NCI-H748 (cell line): ENCODE data around the gene MTF1.
"Not testable (repeated sequence)": the region's sequence is repeated elsewhere in the genome, so short reads cannot be mapped to it uniquely, and the experiment has no call there.

Experiments
- DNase-seq: peaks from one replicate; lab custom pipeline; 2025; ENCODE audit not compliant: unreplicated experiment; lab: John Stamatoyannopoulos, UW

The MTF1 gene

DNA sequence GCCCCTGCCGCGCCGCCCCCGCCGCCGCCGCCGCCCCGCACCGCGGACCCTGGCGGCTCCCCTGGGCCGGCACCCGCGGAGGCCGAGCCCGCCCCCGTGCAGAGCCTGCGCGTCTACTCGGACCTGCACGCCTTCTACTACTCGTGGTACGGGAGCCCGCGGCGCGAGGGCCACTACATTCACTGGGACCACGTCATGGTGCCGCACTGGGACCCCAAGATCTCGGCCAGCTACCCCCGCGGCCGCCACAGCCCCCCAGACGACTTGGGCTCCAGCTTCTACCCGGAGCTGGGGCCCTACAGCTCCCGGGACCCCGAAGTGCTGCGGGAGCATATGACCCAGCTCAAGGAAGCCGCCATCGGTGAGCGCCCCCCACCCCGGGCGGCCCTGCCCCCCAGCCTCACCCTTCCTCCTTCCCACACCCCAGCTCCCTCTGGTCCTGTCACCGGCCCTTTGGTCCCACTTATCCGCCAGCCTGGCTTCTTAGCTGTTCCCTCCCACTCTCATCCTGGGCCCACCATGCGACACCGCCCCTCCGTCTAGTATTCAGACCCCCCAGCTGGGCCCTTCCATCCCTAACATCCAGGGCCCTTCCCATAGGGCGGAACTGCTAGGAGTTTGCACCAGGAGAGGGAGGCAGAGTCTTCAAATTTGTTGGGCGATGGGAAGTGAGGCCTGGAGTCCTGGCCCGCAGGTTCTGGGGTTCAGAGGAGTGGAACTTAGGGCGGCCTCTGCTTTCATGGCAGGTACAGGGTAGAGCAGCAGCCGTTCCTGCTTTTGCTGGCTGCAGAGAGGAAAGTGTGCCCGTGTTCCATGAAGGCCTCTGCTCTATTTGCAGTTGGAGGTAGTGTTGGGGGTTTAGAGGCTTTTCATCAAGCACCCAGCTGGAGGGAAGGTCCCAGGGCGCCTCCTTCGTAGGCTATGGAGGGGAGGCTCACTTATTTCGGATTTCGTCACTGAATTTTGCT is 64.7 kb downstream of the MTF1 start:
- DNase-seq = peak; percentile 41

DNA sequence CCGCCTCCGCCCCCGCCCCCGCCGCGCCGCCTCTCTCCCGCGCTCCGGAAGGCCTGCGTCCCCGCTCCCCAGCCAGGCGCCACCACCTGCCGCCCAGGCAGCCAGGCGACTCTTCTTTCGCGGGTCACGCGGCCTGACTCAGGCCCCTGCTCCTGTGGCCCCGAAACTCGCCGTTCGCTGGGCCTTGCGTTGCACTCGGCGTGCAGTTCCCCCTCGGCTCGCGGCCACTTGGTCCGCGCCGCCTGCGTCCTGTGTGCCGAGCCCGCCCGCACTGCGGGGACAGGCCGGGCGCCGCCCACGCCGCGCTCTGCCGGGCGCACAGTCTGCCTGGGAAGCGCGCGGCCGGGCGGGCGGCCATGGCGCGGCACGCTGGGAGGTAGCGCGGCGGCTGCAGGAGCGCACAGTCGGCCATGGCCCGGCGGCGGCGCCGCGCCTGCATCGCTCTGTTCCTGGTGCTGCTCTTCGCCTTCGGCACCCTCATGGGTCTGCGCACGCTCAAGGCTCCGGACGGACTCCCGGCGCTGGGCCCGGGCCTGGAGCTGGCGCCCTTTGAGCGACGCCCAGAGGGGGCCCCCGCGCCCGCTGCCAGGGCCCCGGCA is 65.5 kb downstream of the MTF1 start, which contains the start of gene MANEAL:
MANEAL (plus strand) TSS at position 75 of the 599 bp plus-strand sequence; CDS start at position 411, 336 bp downstream.
- peak; percentile 73 for DNase-seq

DNA sequence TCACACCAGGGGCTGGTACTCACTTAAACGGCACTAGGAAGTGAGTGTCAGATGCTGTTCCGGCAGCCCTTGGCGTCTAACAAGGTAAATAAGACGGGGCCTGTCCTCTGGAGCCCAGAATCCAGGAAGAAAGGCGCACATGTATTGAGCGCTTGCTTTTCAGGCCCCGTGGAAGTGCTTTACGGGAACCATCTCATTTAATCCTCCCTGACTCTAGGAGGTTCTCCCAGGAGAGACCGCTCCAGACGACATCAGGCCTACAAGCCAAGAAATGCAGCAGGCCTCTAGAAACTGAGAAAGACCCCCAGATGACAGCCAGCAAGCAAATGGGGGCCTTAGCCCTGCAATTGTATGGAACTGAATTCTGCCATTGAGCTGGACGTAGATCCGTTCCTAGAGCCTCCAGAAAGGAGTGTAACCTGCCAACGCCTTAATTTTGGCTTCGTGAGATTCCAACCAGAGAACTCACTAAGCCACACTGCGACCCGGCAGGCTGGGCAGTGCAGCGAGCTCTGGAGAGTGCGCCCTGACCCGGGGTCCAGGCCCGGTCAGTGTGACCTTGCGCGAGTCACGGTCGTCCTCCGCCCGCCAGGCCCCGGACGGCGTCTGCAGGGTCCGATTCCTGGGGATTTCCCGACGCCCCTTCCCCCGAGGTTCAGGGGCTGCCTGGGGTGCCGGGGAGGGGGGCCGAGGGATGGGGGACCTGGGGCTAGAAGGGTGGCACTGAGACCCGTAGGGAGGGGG is 66.3 kb downstream of the MTF1 start:
- DNase-seq = peak; percentile 14

DNA sequence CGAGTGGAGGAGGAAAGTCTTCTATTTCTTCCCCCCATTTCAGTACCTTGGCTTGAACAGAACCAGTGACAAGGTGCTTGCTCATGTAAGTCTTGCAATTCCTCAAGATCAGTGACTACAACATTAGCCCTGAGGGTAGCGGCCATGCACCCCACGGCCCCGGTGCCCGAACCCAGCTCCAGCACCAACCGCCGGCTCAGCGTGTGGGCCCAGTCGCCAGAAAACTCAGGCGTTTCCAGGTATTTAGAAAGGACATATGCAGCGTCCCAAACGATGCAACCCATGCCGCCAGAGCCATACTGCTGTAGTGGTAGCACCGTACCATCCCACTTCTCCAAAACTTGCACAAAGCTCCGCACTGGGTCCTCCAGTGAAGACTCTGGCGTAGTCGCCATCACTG is 76.9 kb downstream of the MTF1 start:
- DNase-seq = no peak

DNA sequence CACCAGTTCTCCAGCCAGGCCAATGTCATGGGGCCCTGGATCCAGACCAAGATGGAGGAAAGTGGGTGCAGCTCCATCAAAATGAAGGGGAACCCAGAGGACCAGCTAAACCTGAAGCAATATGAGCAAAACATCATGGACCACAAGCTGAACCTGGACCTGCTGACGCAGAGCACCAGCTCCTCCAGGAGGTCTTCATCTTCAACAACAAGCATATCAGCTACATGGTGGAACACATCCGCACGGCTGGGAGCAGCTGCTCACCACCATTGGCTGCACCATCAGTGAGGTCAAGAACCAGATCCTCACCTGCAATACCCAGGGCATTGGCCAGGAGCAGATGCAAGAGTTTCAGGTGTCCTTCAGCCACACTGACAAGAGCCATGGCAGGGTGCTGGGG is 80.7 kb downstream of the MTF1 start:
- DNase-seq = no peak

DNA sequence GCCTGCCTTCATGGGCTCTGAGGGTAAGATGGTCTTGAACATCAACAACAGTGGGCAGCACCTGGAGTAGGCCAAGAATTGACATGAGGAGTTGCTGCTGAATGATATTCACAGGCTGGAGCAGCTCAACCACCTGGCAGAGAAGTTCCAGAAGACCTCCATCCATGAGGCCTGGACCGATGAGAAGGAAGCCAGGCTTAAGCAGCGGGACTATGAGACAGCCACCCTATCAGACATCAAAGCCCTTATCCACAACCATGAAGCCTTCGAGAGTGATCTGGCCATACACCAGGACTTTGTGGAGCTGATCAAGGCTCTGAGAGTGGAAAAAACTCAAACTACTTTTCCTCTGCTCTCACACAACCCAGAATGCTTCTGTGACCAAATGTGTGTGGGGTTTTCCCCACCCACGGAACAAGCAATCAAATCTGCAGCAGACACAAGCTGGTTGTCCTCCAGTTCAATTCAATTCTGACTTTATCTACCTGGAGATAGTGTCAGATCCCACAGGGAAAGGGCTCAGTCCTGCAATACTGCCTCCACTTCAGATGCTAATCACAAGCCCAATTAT is 82.4 kb downstream of the MTF1 start:
- DNase-seq = no peak

DNA sequence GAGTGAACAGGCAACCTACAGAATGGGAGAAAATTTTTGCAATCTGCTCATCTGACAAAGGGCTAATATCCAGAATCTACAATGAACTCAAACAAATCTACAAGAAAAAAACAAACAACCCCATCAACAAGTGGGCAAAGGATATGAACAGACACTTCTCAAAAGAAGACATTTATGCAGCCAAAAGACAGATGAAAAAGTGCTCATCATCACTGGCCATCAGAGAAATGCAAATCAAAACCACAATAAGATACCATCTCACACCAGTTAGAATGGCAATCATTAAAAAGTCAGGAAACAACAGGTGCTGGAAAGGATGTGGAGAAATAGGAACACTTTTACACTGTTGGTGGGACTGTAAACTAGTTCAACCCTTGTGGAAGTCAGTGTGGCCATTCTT is 88.0 kb downstream of the MTF1 start:
- DNase-seq = not testable (repeated sequence)

DNA sequence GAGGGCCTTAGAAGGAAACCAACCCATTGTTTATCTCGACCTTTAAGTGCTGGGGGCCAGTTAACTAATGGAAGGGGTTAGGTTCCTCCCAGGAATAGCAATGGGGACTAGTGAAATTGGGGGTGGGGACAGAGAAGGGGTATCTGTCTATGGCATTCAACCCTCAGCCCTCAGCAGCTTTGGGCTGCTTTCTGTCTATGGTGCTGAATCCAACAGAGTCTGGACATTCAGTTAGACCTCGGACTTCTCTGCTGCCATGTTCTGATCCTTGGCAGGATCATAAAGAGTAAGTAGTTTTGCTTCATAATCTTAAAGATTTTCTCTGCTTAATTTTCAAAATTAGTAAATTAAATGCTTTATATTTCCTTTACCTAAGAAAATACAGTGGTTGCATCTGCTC is 91.9 kb downstream of the MTF1 start:
- no peak for DNase-seq

DNA sequence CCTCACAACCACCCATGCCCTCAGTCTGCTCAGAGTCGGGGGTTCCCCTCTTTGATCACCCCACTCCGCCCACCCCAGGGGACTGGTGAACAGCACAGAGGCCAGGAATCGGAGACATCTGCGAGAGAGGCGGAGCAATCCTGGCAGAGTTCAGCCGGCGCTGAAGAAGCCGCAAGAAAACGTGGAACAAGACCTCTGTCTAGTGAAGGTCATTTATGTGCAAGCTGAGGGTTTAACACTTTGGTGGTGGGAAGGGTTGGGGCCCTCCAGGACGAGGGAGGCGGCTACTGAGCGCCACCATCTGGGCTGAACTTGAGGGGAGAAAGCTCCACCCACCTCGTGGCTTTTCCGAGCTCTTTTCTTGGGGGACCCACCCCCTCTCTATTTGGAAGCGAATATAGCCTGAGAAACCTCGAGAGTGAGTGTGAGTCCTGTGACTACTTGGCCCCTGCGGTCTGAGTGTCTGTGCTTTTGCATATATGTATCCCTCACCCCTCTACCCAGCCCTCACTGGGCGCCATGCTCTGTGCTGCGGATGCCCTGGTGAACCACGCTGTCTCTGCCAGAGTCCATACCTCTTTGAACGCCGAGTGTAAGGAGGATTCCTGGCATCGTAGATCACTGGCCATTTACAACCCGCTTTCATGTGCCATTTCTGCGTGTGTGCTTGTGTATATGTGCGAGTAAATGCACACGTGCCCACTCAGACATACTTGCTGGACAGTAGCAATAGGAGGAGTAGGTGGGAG is 93.3 kb downstream of the MTF1 start:
- DNase-seq = peak; percentile 54

DNA sequence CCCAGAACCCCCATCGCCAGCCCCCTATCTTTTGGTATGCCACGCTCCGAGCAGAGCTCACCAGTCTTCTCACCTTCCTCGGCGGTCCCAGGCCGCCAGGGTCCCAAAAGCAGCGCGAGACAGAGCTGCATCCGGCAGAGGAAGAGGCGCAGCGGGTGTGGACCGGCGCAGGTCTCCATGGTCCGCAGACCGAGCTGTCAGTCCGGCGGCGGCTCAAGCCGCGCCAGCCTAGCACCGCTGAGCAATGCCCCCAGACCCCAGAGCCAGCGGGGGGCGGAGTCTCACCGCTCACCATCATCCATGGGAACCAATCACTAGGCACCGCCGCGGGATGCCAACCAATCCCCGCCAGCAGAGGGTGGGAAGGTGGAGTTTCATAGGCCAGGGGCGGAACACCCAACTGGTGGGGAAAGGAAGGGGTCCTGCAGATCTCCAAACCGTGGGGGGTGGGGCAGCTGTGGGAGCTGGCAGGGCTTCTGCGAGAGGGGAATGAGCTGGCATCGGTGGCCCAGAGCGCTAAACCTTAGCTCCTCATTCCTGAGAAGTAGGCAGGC is 94.4 kb downstream of the MTF1 start, which contains the start of gene EPHA10:
EPHA10 (minus strand) TSS at position 233 of the 554 bp plus-strand sequence; CDS start at position 179, 54 bp downstream.
- peak; percentile 88 for DNase-seq

DNA sequence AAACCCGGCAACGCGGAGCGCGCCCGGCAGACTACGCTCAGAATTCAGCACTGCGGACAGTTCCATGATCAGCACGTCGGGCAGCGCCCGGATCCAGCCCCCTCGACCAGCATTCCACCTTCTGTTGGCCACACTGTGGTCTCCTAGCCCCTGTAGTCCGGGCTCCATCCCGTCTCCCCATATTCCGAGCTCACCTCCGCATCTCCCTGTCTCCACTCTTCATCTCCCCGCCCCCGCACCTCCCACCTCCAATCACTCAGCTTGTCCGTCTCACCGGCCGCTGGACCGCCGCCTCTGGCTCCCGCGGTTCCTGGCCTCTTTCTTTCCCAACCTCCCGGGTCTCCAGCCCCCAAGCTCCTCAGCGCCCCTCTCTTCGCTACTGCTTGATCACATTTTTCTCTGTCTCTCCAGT is 95.0 kb downstream of the MTF1 start:
- peak; percentile 37 for DNase-seq

DNA sequence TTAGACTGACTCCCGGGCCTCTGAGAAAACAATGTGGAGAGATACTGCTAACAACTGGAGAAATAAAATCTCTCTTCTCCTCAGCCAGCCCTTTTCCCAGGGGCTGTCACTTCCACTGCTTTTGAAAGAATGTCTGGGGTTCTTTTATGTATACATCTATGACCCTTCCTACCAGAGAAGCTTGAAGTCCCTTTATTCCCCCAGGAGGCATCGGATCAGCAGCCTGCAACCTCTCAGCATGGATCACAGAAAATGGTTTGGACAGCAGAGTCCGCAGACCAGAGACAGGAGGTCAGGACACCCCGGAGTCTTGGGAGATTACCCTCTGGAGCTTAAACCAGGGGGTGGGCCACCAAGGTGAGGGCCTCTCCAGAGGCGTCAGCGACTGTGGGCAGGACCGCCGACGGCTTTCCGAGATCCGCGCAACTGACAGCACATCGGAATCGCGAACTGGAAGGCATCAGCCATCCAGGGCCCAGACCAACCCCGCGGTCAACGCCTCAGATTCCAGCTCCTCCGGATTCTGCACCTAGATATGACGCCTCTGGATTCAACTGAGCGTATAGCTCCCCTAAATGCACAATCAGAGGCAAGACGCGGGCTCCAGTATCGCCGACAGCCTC is 95.5 kb downstream of the MTF1 start:
- DNase-seq = no peak

DNA sequence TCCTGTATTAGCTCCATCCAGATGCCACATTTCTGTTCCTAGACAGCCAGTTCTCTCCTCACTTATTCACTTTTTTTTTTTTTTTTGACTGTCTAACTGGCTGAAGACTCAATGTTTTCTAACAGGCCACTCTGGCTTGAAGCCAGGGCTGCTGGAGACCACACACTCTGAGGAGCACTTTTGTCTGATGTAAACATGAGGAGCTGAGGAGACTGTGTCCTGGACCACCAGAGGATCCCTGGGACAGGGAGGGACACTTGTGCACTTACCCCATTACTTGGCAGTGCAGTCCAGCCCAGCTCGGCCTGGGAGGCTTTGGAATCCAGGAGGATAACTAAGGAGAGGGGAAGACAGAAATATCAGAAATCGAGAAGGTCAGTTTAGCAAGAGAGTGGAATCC is 96.9 kb downstream of the MTF1 start:
- no peak for DNase-seq

DNA sequence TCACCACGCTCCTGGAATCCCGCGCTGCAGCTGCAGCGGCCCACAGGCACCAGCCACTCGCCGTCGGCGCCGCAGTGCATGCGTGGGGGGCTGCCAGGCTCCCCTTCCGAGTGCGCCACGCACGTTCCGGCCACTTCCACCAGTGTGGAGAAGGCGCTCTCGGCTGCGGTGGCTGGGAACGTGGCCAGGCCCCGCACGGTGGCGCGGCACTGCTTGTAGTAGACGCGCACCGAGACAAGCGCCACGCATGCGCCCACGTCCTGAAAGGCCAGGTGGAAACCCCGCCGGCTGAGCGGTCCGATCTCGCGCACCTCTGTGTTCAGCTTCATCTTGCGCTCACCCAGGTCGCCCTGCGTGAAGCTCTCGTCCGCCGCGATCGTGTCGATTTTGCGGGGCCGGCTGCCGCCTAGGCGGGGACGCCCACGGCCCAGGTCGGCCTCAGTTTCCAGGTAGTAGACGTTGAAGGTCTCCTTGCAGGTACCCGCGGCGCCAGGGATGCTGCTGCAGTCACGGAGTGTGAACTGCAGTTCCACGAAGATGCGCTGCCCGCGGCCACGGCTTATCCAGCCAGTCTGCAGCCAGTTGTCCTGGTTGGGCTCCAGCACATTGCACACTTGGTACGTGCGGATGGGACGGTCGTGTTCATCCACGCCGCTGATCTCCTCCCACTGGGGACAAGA is 97.8 kb downstream of the MTF1 start:
- no peak for DNase-seq
